ENCODE data around the gene ZXDC.

GRCh38 chr3:126422121-126422520 lies 53.6 kb downstream of the ZXDC start:
- TF ChIP-seq CTCF (IDR thresholded peaks at IDR 0.05): no peak
- TF ChIP-seq POLR2AphosphoS5 (IDR thresholded peaks at IDR 0.05; ENCODE audit: low read depth, low read length): no peak
- no peak for TF ChIP-seq SIN3A (IDR thresholded peaks at IDR 0.05; ENCODE audit: borderline replicate concordance, insufficient read depth, low read depth, low read length)
- TF ChIP-seq TCF7L2 (IDR thresholded peaks at IDR 0.05; ENCODE audit: low read depth, low read length): no peak
- TF ChIP-seq REST (IDR thresholded peaks at IDR 0.05; ENCODE audit: insufficient read depth in 1 of 2, low read depth in 2 of 2, low read length in 1 of 2): no peak

Measured in Panc1 (cell line).